T47D (cell line): ENCODE data around the gene ZNF438.
"Not testable (repeated sequence)": the region's sequence is repeated elsewhere in the genome, so short reads cannot be mapped to it uniquely, and the experiment has no call there.

ENCODE experiments used
- DNase-seq, 2 experiments: peaks; one replicate each; pipeline versions ENCODE4 v3.0.0 to v3.0.0-alpha.2; 2011 to 2012; ENCODE audit warnings: low read depth in 1 of 2, low spot score in 1 of 2
- JUND ChIP-seq: IDR thresholded peaks from 2 replicates; pipeline ENCODE4 v1.6.1; 2012; ENCODE audit warnings: low read depth
- in situ Hi-C: cut with HindIII; loops from 2 replicates; pipeline ENCODE4 v1.10.0; 2016; ENCODE audit warnings: low sequenced_read_pairs, low pct_unique_long_range_greater_than_20kb

Gene ZNF438

DNA sequence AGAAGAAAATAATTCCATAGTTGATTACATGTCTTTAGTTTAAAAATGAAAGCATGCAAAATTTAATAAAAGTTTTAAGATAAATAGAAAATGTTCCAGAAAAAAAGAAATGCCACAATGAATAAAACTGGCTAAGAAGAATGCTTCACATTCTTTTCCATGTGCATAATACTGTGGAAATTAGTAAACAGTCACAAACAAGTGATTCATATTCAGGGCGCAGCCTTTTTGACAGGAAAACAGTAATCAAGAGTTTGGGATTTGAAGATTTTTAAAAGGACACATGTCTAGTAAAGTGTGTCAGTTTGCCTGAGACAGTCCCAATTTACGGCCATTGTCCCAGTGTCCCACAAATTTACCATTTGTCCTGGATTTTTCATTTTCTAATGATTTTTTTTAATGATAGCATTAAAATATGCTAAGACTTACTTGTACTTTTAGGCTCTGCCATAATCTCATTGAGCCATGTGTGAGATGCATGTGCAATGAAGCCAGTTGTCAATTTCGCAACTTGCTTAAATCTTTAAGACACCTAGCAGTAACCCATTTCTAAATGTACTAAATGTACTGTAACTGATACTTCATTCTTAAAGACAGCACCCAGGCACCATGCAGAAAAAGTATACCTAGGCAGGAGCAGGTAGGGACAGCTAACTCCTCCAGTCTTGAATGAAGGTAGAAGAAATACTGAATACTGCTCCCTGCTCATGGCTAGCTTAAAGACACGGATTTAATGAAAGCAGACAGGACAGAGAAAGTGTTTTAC, 46.9 kb downstream of the ZNF438 start:
- no peak for DNase-seq
- no peak for TF ChIP-seq JUND
- in situ Hi-C loops = no loop called here

DNA sequence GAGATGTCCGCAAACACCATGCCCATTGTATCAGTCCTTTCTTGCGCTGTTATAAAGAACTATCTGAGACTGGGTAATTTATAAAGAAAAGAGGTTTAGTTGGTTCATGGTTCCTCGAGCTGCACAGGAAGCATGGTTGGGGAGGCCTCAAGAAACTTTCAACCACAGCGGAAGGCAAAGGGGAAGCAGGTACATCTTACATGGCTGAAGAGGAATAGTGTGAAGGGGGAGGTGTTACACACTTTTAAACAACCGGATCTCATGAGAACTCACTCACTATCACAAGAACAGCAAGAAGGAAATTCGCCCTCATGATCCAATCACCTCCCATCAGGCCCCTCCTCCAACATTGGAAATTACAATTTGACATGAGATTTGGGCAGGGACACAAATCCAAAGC, 48.5 kb downstream of the ZNF438 start:
- DNase-seq = not testable (repeated sequence)

DNA sequence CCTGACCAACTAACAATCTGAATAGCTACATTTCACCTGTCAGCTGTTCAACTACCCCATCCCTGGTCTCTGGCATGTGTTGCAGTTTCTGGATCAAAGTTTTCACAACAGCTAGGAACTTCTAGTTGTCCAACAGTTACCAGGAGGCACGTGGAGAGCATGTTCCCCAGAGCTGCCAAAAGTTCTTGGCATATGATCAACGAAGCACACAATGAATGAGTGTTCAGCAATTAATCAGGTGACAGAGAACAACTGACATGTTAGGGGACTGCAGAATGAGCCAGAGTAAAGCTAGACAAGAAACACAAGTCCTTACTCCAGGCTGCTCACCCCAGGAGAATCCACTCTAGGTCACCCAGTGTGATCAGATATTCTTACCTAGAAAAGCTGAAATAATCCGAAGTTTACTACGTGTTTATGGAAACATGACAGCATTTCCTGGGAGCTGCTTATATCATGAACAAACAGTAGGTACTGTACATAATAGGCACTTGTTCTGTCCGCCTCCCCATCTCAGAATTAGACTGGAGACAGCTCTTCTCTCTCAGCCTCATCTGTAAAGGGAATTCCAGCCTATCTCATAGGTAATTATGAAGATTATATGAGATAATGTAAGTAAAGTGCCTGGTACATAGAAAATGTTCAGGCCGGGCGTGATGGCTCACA, 50.6 kb downstream of the ZNF438 start:
- TF ChIP-seq JUND = no peak
- in situ Hi-C loops = no loop called here
- peak in 1 of 2 experiments; percentile 47 for DNase-seq

More for the DNA sequence above, 48.5 kb downstream of the ZNF438 start:
- in situ Hi-C loops = not testable (repeated sequence)

DNA sequence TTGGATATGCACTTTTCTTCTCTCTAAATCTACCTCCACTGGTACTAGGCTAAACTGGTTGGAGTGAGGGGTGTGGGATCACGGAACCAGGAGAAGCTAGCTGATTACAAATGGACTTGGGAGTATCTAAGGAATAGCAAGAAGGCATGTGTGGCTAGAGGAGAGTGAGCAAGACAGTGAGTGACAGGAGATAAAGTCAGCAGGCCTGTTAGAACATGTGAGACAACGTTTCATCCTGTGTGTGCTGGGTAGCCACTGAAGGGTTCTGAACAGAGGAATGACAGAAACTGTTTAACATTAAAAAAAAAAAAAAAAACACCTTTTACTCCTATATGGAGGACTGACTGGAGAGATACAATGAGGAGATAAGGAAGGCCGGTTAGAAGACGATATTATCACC, 51.7 kb downstream of the ZNF438 start:
- DNase-seq = no peak
- in situ Hi-C loops = no loop called here
- no peak for TF ChIP-seq JUND

DNA sequence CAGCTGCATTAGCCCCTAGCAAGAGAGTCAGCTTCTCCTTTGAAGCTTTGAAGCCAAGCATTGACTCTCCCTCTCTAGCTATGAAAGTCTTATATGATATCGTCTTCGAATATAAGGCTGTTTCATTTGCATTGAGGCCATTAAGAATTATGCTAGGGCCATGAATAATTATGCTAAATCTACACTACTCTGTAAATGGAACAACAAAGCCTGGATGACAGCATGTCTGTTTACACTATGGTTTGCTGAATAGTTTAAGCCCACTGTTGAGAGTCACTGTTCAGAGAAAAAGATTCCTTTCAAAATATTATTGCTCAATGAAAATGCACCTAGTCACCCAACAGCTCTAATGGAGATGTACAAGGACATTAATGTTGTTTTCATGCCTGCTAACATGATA, 52.8 kb downstream of the ZNF438 start:
- no peak for DNase-seq
- TF ChIP-seq JUND = no peak
- in situ Hi-C loops = no loop called here

DNA sequence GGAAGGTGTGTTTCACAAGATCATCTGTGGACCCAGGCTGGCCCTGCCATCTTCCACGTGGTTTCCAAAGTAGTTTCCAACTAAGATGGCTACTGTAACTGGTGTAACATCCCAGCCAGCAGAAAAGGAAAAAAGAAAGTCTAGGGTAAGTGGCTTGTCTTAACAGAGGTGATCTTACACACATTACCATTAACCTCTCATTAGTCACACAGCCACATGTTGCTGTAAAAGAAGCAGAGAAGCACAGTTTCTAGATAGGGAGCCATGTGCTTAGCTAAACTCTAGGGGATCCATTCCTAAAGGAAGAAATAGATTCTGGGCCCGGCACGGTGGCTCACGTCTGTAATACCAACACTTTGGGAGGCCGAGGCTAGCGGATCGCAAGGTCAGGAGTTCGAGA, 54.3 kb downstream of the ZNF438 start:
- no peak for DNase-seq
- in situ Hi-C loops = no loop called here
- TF ChIP-seq JUND = no peak

DNA sequence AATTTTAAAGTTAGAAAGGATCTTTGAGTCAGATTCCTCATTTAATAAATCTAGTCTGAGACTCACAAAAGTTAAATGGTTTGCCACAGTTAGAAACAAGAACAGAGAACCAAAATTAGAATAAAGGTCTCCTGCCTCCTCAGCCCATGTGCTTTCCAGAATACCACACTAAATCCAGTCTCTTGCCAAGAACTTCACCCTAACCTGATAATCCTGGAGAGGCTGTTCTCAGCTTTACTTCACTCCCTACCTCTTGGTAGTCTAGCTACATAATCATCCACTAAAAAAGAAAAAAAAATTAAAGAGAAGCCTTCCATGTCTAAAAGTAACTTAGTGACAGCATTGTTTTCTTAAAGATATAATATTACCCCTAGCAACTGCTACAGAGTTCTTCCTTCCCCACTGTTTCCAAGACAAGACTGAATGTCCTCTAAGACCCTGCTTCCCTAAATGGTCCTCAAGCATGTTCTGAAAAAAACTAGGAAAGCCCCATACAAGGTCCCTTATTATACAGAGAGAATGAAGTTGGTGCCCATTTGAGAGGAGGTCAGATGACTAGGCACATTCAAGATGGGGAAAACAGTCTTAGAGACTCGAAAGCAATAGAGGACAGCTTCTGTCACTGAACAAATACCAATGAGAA, 56.8 kb downstream of the ZNF438 start:
- in situ Hi-C loops = no loop called here
- no peak for TF ChIP-seq JUND
- DNase-seq = no peak

DNA sequence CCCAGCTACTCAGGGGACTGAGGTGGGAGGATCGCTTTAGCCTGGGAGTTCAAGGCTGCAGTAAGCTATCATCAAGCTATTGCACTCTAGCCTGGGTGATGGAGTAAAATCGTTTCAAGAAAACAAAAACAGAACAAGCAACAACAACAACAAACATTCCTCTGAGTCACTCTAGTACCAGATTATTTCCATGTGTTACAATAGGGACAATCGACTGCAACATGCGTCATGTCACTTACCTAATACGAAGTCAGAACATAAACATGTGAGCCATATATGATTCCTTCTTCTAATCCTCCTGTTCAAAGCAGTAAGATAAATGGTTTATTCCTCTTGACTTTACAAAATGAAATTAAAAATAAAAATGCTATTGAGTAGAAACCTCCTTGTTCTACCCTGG, 57.3 kb downstream of the ZNF438 start:
- in situ Hi-C loops = no loop called here
- DNase-seq = no peak
- TF ChIP-seq JUND = no peak

DNA sequence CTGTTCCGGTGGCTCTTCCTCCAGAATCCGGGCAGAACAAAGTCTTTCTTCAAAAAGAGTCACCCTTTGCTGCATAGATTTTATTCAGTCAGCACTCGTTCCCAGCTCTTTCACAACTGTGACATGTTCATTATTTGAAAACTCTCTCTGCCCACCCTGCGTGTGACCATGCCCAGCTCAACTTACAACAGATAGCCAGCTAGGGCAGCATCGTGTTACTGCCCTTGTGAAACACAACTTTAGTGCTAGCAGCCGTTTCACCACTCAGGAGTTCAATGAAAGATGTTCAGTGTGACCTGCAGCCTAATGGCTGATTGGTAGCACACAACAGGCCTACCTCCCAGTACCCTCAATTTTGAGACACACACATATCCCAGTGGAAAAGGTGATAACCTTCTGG, 57.9 kb downstream of the ZNF438 start:
- no peak for TF ChIP-seq JUND
- DNase-seq = no peak
- in situ Hi-C loops = no loop called here

DNA sequence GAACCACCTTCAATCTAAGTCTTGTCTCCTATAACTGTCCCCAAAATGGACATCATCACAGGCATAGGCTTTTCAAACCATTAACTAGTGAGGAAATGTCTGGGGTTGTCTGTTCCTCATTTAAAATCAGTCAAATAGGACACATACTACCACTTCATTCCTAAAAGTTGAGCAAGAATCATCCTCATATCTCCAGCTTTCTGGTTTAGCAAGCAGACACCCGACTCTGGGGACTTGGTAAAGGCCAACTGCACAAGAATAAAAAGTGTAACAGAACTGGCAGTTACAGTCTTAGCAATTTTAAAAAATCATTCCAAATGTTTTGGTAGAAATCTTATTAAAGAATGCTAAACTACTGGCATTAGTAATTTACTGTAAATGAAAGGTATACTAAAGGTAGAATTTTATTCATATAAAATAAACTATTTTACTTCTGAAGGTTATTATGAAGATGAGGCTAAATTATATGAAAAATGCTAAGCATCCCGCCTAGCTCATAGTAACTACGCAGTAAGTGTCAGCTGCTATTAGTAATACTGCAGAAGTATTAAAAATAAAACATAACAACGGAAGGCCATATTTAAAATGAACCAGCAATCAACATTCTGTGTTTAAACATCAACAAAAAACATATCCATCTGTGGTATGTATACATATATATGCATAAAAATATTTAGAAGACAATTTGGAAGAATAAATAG, 60.8 kb downstream of the ZNF438 start:
- in situ Hi-C loops = no loop called here

DNA sequence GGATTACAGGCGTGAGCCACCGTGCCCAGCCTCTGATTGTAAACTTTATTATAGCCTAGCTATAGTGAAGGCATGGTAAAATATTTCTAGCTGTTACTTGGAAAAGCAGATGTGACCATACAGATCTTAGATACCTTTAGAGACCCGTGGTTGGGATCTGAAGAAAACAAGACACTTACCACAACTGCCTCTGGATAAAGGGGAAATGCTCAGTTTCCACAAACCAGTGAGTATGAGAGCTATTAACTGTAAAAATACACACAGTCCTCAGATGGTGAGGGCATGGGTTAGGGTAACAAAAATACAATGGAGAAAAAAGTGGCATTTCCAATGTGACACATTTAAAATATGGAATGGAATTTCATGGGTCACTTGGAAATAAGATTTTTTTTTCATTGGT, 63.0 kb downstream of the ZNF438 start:
- in situ Hi-C loops = no loop called here
- TF ChIP-seq JUND = no peak
- no peak for DNase-seq

More for the DNA sequence above, 60.8 kb downstream of the ZNF438 start:
- no peak for DNase-seq
- no peak for TF ChIP-seq JUND

DNA sequence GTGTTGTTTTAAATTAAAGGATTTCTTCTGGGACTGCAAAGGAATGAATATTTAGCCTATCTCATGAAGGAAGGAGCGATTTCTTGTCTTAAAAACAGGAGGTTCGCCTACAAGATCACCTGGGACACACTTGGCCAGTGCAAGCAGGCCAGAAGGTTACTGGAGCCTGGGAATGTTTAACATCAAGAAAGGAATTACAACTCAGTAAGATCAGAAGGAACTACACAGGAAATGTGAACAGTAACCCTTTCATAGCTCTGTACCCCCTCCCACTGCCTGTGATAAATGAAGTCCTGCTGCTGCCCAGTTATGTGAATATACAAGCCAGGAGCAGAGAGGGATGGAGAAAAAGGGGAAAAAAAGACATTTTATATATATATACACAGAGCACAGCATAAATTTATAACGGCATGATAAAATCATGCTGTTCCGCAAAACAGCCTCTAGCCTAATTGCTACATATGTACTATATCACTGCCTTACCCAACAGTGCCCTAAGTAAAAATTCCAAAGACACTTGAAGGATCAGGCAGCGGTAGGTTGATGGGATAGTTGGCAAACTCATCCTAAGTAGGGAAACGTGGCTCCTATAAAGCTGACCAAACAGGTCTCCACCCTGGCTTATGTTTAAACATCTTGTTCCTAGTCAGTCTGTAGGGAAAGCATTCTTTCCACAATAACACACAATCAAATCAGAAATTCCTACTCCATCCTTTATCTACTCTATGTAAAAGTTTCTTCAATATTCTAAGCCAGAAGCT, 63.8 kb downstream of the ZNF438 start:
- peak in 1 of 2 experiments; percentile 36 for DNase-seq
- in situ Hi-C loops = no loop called here
- no peak for TF ChIP-seq JUND
